ENCODE data around the gene IFRD2.

DNA sequence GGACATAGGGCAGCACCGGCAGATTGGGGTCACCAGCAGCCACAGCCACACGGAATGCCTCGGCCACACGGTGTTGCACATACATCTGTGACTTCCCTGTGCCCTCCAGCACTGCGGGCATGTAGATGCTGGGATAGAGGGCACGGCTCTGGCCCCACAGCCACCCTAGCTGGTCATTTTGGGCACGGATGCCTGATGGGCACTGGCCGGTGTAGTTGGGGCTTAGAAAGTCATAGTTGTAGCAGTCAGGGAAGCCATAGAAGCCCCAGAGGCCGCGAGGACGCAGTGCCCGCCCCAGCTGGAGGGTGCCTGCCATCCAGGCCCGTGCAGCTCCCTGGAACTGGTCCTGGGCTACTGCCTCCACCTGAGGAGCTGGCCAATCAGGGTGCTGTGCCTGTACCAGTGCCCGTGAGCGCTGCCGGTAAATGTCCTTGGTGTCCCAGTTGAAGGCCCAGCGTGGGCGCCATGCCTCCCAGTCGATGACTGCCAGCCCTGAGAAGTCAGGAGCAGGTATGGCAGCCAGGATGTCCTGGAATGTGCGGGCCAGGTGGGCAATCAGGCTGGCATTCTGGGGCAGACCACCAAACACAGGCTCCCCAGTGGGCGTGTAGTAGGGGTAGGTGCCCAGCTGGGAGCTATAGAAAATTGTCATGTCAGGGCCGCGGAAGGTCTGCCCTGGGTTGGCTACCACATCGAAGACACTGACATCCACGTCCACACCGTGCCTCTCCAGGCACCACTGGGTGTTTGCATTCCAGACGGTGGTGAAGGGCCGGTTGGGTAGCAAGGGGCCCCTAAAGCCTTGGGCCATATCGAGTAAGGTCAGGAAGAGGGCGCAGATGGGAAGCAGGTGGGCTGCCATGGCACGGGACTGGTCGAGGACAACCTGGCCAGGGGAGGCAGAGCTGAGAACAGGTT, 10.1 kb upstream of the IFRD2 start:
- TF ChIP-seq POLR2AphosphoS5 (IDR thresholded peaks at IDR 0.05; ENCODE audit: borderline replicate concordance, low read depth, low read length): no peak
- TF ChIP-seq EZH2 (IDR thresholded peaks at IDR 0.05): no peak
- TF ChIP-seq FOXP2 (optimal IDR thresholded peaks at IDR 0.05; ENCODE audit: control extremely low read depth, extremely low read length, insufficient read depth): no peak
